Measurements from ENCODE around the gene SPATS2.
"Not testable (repeated sequence)": the region's sequence is repeated elsewhere in the genome, so short reads cannot be mapped to it uniquely, and the experiment has no call there.

The SPATS2 gene

GRCh38 chr12:49414364-49414763, 47.1 kb downstream of the SPATS2 start:
- no peak for DNase-seq

GRCh38 chr12:49415521-49415970, 48.3 kb downstream of the SPATS2 start:
- no peak for DNase-seq

GRCh38 chr12:49416892-49417291, 49.6 kb downstream of the SPATS2 start:
- DNase-seq: no peak

GRCh38 chr12:49417558-49417957, 50.3 kb downstream of the SPATS2 start:
- DNase-seq: no peak

GRCh38 chr12:49420556-49420955, 53.3 kb downstream of the SPATS2 start:
- no peak for DNase-seq

- DNase-seq: no peak
These were observed 54.9 kb downstream of the SPATS2 start for GRCh38 chr12:49422114-49422513.

GRCh38 chr12:49428793-49429192, 61.5 kb downstream of the SPATS2 start:
- DNase-seq: peak; percentile 6

GRCh38 chr12:49432616-49433015, 65.4 kb downstream of the SPATS2 start:
- DNase-seq: no peak

- not testable (repeated sequence) for DNase-seq
These were observed 69.5 kb downstream of the SPATS2 start for GRCh38 chr12:49436799-49437198.

GRCh38 chr12:49439042-49439441, 71.8 kb downstream of the SPATS2 start:
- DNase-seq: no peak

- no peak for DNase-seq
These were observed 72.8 kb downstream of the SPATS2 start for GRCh38 chr12:49440035-49440434.

GRCh38 chr12:49442915-49443314, 75.7 kb downstream of the SPATS2 start:
- DNase-seq: no peak

- DNase-seq: no peak
These were observed 79.3 kb downstream of the SPATS2 start for GRCh38 chr12:49446571-49446970.

GRCh38 chr12:49448858-49449257, 81.6 kb downstream of the SPATS2 start:
- DNase-seq: no peak

- DNase-seq: no peak
These were observed 84.4 kb downstream of the SPATS2 start for GRCh38 chr12:49451468-49452259.

- DNase-seq: no peak
These were observed 88.2 kb downstream of the SPATS2 start for GRCh38 chr12:49455501-49455900.

- DNase-seq: no peak
These were observed 88.9 kb downstream of the SPATS2 start for GRCh38 chr12:49456131-49456679.

GRCh38 chr12:49458816-49459215, 91.6 kb downstream of the SPATS2 start:
- no peak for DNase-seq

- no peak for DNase-seq
These were observed 94.0 kb downstream of the SPATS2 start for GRCh38 chr12:49461221-49461620.

- DNase-seq: no peak
These were observed 95.0 kb downstream of the SPATS2 start for GRCh38 chr12:49462083-49462744.

GRCh38 chr12:49465132-49465531, 97.9 kb downstream of the SPATS2 start:
- DNase-seq: no peak

- DNase-seq: no peak
These were observed 103.7 kb downstream of the SPATS2 start for GRCh38 chr12:49470986-49471385.

- DNase-seq: no peak
These were observed 104.3 kb downstream of the SPATS2 start for GRCh38 chr12:49471557-49471956.

GRCh38 chr12:49476091-49476490, 108.8 kb downstream of the SPATS2 start:
- DNase-seq: peak; percentile 76
